ENCODE data around the gene PAM. TPM values are rescaled to one million over a fixed set of nuclear protein-coding genes. Genes with fewer than 3 reads are reported as not detected.

Gene PAM
- total and polyA plus RNA-seq, 2 of the 13 experiments (the other 11 are each of a cell fraction or from before 2014, with no cell fraction given) = 20.2 to 79.1 TPM

- WGBS (ENCODE audit: low lambda C conversion rate) = 89% methylated on average over 4 of the region's 4 CpGs
- ChIA-PET CTCF (ENCODE audit: low intra/inter-chr PET ratio, low total read pairs) (no interaction called here), POLR2A (no interaction called here)
- Histone ChIP-seq H3K27ac (ENCODE audit: extremely low read length, insufficient read depth, low read length) (no peak overlapping the region), H3K36me3 (replicated peaks in 1 of 2; ENCODE audit: control insufficient read depth in 1 of 2, insufficient read depth in 2 of 2, low read length in 2 of 2) (no peaks in the 10 kb centered on the region), H3K4me3 (replicated peaks in 1 of 3; ENCODE audit: insufficient read depth in 1 of 3, low read depth in 2 of 3, low read length in 3 of 3) (no peak overlapping the region), H3K27me3 (ENCODE audit: control insufficient read depth in 1 of 2, insufficient read depth in 2 of 2, low read length in 2 of 2) (no peaks in the 10 kb centered on the region; a peak in 1 of 5 replicates), H3K4me2 (ENCODE audit: low read depth, low read length) (no peak overlapping the region), H3K79me2 (ENCODE audit: insufficient read depth, low read length) (no peaks in the 10 kb centered on the region), H3K4me1 (ENCODE audit: insufficient read depth, low read length) (0 out of 2 replicates have a peak, but pooled peaks cover 7% of the 10 kb centered on the region), H3K9me3 (ENCODE audit: low read length) (no peaks in the 10 kb centered on the region), H3K9ac (ENCODE audit: insufficient read depth, low read depth, low read length) (no peak overlapping the region), H2AFZ (ENCODE audit: low read length) (no peak overlapping the region), H4K20me1 (ENCODE audit: insufficient read depth, low read length) (no peaks in the 10 kb centered on the region)
- ATAC-seq (no peak), DNase-seq (ENCODE audit: low spot score) (no peak), FAIRE-seq (no peak)
- in situ Hi-C loops (cut with HindIII; ENCODE audit: extremely low pct_ligation_motif_present, low pct_unique_long_range_greater_than_20kb) = no loop called here
- TF ChIP-seq ZNF883 (CRISPR knock-in tag; IDR thresholded peaks at IDR 0.05; ENCODE audit: not compliant biosample characterization) (no peak), ZNF256 (CRISPR knock-in tag; conservative IDR thresholded peaks at IDR 0.05) (no peak), JDP2 (CRISPR knock-in tag; IDR thresholded peaks at IDR 0.05; ENCODE audit: borderline replicate concordance) (no peak), ZBTB49 (CRISPR knock-in tag; IDR thresholded peaks at IDR 0.05; ENCODE audit: borderline replicate concordance) (no peak), NCOA5 (CRISPR knock-in tag; IDR thresholded peaks at IDR 0.05) (no peak), ZGPAT (CRISPR knock-in tag; IDR thresholded peaks at IDR 0.05) (no peak), HOXA3 (CRISPR knock-in tag; IDR thresholded peaks at IDR 0.05) (no peak), SIN3A (IDR thresholded peaks at IDR 0.05; ENCODE audit: borderline replicate concordance, low read depth, low read length) (no peak), EHMT2 (IDR thresholded peaks at IDR 0.05; ENCODE audit: borderline replicate concordance, low read depth, low read length) (no peak), SIN3B (IDR thresholded peaks at IDR 0.05; ENCODE audit: low read length) (no peak), RXRA (CRISPR knock-in tag; IDR thresholded peaks at IDR 0.05) (no peak), ZNF337 (CRISPR knock-in tag; IDR thresholded peaks at IDR 0.05; ENCODE audit: borderline replicate concordance, low read depth) (no peak), ZNF331 (CRISPR knock-in tag; IDR thresholded peaks at IDR 0.05) (no peak), ZNF101 (CRISPR knock-in tag; IDR thresholded peaks at IDR 0.05; ENCODE audit: borderline replicate concordance, low read depth) (no peak)
- no TSS peak for BruUV-seq (replicated peaks)
- intact Hi-C loops (cut with micrococcal nuclease; ENCODE audit: unreplicated experiment) = no loop called here
Observed at GRCh38 chr5:102855681-102856388, 100.7 kb downstream of the PAM start.
